ENCODE data around the gene CTNNA3.

GRCh38 chr10:66281327-66281726 is 1414.7 kb downstream of the CTNNA3 start:
- TF ChIP-seq, protein P1, sequence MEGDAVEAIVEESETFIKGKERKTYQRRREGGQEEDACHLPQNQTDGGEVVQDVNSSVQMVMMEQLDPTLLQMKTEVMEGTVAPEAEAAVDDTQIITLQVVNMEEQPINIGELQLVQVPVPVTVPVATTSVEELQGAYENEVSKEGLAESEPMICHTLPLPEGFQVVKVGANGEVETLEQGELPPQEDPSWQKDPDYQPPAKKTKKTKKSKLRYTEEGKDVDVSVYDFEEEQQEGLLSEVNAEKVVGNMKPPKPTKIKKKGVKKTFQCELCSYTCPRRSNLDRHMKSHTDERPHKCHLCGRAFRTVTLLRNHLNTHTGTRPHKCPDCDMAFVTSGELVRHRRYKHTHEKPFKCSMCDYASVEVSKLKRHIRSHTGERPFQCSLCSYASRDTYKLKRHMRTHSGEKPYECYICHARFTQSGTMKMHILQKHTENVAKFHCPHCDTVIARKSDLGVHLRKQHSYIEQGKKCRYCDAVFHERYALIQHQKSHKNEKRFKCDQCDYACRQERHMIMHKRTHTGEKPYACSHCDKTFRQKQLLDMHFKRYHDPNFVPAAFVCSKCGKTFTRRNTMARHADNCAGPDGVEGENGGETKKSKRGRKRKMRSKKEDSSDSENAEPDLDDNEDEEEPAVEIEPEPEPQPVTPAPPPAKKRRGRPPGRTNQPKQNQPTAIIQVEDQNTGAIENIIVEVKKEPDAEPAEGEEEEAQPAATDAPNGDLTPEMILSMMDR (IDR thresholded peaks at IDR 0.05): no peak
- TF ChIP-seq POLR2A (IDR thresholded peaks at IDR 0.05): no peak
